H1 (cell line): ENCODE results near the gene C19orf47.

Source experiments
- CTCF ChIP-seq, 3 experiments: IDR thresholded peaks; 1 replicate in 2 of 3; 2 replicates in 1 of 3; pipeline versions ENCODE4 v1.5.1 to v1.6.1; 2011; ENCODE audit warnings: low read length in 3 of 3, mild to moderate bottlenecking in 3 of 3, inconsistent platforms in 2 of 3, low read depth in 1 of 3, moderate library complexity in 1 of 3; ENCODE audit not compliant: insufficient read depth in 1 of 3; ENCODE audit errors: control extremely low read depth in 1 of 3
- E2F6 ChIP-seq: IDR thresholded peaks from 2 replicates; pipeline ENCODE4 v1.6.1; 2012; ENCODE audit warnings: inconsistent platforms
- SIN3A ChIP-seq, 2 experiments: IDR thresholded peaks in 1 of 2; conservative IDR thresholded peaks in 1 of 2; 2 replicates each; pipeline ENCODE4 v1.6.1; 2011 to 2012; ENCODE audit warnings: low read length in 2 of 2, improper control_type of control experiment in 1 of 2, low read depth in 1 of 2, mild to moderate bottlenecking in 1 of 2

- TF ChIP-seq E2F6 (no peak), CTCF (IDR thresholded peaks at IDR 0.05; ENCODE audit: control extremely low read depth in 1 of 3, insufficient read depth in 1 of 3, low read depth in 1 of 3, low read length in 3 of 3) (no peak), SIN3A (conservative IDR thresholded peaks at IDR 0.05 in 1 of 2, IDR thresholded peaks at IDR 0.05 in 1 of 2; ENCODE audit: low read depth in 1 of 2, low read length in 2 of 2) (no peak)
Observed at GRCh38 chr19:40357640-40358039, 9.4 kb upstream of the C19orf47 start.
